KOPT-K1 (cell line): ENCODE measurements around the gene CLIC5.

ENCODE experiments used
- H3K27ac ChIP-seq: fragments of 200-600 bp; sonication (generic); 2 replicates; pipeline ENCODE4 v1.5.1; 2016; ENCODE audit warnings: antibody characterized with exemption, mild to moderate bottlenecking, low read depth, low read length; ENCODE audit not compliant: poor library complexity, severe bottlenecking
- H3K36me3 ChIP-seq: fragments of 200-600 bp; sonication (generic); 2 replicates; pipeline ENCODE4 v1.5.1; 2017; ENCODE audit warnings: antibody characterized with exemption, mild to moderate bottlenecking, low read length, moderate library complexity; ENCODE audit not compliant: insufficient read depth
- H3K9me3 ChIP-seq: fragments of 200-600 bp; sonication (generic); 2 replicates; pipeline ENCODE4 v1.5.1; 2017; ENCODE audit warnings: antibody characterized with exemption, low read length, mild to moderate bottlenecking; ENCODE audit not compliant: insufficient read depth, poor library complexity, severe bottlenecking

The CLIC5 gene

DNA sequence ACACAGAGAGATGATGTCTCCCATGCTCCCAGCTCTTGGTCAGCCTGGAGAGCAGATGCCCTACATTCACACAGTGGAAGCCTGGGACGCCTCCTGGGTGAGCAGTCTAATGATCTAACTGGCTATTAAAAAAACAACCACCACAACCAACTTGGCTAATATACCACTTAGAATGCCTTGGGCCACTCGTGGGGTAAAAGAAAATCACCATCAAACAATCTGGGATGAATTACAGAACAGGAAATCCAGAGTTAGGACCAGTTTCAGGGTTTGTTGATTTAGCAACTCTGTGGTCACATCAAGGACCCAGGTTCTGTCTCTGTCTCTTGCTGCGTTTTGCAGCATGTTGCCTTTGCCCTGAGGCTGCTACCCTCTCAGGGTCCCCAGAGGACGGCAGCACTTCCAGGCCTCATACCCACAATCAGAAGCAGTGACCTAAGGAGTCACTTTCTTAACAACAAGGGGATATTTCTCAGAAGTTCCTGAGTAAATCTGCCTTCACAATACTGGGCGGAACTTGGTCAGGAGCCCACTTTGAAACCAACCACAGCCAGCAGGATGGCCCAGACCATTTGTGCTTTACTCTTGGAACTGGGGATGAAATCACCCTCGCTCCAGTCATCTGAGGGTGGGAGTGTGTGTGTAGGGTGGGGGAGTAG lies 118.7 kb downstream of the CLIC5 start:
- no peak overlapping the region for H3K27ac ChIP-seq
- H3K9me3 ChIP-seq: no peaks in the 10 kb centered on the region

DNA sequence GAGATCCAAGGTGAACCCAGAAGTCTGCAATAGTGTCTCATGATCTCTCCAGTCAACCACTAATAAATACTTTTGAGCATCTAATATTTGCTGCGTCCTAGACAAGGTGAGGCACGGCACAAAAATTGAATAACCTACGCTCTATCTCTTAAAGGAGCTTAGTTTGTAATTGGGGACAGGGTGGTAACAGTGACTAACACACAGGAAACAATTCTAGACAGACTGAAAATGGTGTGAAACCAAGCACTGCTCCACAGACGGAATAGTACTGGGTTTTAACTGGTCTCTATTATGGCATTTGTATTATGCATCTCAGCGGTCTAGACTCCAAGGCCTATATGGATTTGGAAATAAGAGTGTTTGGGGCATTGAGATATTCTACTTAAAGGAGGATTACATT lies 120.1 kb downstream of the CLIC5 start:
- H3K27ac ChIP-seq: no peak overlapping the region
- no peaks in the 10 kb centered on the region for H3K9me3 ChIP-seq
- H3K36me3 ChIP-seq: no peaks in the 10 kb centered on the region

More for the DNA sequence above, 118.7 kb downstream of the CLIC5 start:
- no peaks in the 10 kb centered on the region for H3K36me3 ChIP-seq

DNA sequence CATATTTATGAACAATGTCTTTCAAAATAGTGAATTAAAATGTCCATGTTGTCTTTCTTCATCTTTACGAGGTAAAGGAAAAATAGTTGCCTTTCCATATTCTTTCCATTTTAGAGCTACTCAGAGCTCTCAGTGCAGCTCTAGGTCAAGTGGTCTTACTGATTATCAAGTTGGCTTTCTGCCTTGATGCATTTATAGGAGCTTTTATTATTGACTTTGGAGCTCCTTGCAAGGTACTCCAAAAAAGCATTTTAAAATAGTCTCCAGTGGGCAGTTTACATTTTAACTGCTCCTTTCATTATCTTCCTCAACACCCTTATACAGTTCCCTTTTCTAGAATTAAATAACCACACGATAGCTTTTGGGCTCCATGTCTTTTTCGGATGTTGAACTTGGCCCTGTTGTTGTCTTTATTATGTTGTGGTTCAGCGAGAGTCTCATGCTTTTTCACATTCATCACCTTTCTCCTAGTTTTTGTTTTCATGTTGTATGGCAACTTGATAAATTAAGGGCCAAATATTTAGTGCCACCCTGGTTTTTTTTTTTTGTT lies 122.9 kb downstream of the CLIC5 start:
- H3K27ac ChIP-seq: no peak overlapping the region
- H3K36me3 ChIP-seq: no peaks in the 10 kb centered on the region
- no peaks in the 10 kb centered on the region for H3K9me3 ChIP-seq

DNA sequence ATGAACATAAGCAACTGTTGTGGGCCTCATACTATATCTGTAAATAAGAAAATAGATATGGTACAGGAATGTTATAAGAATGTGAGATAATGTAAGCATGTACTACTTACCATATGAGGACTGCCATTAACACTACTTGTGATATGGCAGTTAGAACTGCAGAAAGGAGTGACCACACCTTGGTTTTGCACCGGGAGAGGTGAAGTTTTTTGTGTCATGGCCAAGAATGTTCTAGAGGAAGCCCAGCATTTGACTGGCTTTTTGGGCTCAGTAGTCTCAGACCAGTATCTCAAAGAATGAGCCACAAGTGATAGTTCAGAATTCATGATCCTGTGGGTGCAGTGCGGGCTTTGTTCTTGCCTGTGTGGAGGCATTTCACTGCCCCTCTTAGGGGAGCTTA lies 123.5 kb downstream of the CLIC5 start:
- Histone ChIP-seq H3K9me3 (no peaks in the 10 kb centered on the region), H3K36me3 (no peaks in the 10 kb centered on the region), H3K27ac (no peak overlapping the region)

DNA sequence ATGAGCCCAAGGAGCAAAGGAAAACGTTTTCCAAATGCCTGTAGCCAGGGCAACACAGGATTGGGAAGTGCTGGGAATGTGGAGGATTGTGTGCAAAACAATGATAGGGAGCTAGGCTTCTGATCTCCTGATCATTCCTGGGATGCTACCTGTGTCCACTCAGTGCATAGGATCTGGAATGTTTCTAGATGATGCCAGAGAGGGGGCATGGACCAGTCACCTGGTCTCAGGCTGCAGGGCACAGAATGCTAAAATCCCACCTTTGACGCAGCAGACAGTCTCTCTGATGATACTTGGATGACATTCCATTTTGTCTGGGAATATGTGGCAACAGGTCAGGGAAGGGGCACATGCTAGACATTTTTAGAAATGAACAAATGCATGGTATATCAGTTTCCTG lies 128.9 kb downstream of the CLIC5 start:
- no peaks in the 10 kb centered on the region for H3K9me3 ChIP-seq
- H3K36me3 ChIP-seq: no peaks in the 10 kb centered on the region
- H3K27ac ChIP-seq: no peak overlapping the region

DNA sequence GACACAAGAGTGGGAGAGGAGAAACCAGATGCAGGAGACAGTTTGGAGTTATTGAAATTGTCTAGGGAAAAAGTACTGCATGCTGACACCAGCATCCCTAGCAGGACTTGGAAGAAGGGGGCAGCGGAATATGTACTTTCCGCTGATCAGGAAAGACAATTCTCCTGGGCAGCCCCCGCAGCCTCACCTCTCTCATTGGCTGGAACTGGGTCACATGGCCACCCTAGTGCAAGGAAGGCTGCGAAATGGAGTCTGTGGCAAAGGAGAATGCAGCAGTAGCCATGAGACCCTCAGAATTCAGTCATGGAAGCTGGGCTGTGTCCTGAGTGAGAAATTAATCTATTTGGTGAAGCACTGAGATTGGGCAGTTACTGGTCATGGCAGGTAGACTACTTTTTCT lies 131.3 kb downstream of the CLIC5 start:
- Histone ChIP-seq H3K27ac (no peak overlapping the region), H3K9me3 (no peaks in the 10 kb centered on the region), H3K36me3 (no peaks in the 10 kb centered on the region)

DNA sequence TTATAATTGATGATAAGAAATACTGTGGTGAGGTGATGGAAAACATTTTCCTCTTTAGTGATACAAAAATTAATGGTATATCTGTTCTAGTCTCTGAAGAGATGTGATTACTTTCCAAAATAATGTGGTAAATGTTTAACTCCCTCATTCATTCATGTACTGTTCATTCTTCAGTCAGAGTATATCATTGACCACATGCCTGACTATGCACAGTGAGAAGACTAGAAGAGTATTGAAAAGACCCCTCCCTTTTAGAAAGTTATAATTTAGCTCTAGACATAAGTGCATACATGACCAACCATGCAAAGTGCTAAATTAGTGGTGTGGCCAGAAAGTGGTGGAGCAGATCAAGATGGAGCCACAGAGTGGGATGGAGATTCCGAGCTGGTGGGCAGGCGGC lies 133.0 kb downstream of the CLIC5 start:
- H3K36me3 ChIP-seq: no peaks in the 10 kb centered on the region
- no peak overlapping the region for H3K27ac ChIP-seq
- no peaks in the 10 kb centered on the region for H3K9me3 ChIP-seq

DNA sequence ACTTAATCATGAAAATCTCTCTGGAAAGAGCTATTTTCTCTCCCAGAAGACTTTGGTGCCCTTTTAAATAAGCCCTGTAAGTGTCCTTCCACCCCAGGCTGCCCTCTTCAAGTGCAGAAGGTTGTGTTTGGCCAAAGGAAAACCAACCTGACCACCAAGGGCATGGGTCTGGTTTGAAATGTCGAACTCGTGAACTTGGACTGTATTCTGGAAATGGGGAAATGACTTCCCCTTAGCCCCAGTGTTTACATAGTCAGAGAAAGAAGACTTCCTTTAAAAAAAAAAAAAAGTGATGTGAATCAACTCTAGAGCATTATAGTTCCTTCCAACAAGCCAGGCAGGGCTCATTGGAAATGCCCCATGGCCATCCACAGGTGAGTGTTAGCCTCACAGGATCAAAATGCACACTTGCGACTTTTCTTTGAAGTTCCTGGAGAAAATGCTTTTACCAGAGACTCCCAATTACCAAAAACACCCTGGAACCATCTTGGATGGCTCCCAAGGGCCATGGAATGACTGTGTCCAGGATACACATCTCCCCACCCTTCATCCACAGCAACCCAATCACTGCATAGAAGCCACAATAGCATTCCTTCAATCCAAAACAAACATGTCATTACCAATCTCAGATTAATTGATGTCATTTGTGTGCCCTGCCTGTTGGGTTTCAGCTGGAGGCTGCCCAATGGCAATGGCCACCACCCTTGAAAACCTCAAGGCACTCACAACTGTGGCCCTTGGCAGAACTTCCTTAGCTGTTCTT lies 133.8 kb downstream of the CLIC5 start:
- no peaks in the 10 kb centered on the region for H3K36me3 ChIP-seq
- H3K9me3 ChIP-seq: no peaks in the 10 kb centered on the region
- H3K27ac ChIP-seq: no peak overlapping the region

DNA sequence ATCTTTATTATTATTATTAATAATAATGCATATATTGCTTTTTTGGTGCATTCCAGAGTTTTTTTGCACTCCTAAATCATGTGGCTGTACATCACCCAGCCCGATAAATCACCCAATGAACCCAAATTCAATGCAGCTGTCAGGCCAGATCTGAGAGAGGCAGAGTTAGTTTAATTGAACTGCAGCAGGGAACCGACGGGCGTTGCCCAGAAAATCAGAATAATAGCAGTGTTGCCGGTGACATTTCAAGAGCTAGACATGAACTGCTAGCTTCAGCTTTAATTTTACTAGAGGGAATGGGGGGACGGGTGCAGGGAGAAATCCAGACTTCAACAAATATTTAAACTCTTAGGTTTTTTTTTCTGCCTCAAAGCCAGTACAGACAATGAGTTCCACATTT lies 135.0 kb downstream of the CLIC5 start:
- no peak overlapping the region for H3K27ac ChIP-seq
- no peaks in the 10 kb centered on the region for H3K36me3 ChIP-seq
- H3K9me3 ChIP-seq: no peaks in the 10 kb centered on the region

DNA sequence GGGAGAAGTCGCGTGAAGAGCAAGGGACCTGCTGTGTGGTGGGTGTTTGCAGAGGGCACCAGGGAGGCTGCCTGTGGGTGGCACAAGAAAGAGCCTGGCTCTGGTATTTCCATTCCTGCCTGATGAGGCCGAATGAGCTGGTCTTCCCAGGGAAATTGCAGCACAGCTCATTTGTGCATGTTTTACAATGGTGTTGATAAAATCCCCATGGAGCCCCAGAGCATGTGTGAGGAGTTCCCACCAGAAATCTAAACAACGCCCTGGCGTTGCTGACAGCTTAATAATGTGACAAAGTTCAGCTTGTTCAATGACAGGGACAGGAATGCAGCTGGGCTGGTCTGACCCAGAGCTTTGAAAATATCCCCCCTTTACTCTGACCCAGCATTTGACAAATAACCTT lies 135.5 kb downstream of the CLIC5 start:
- H3K27ac ChIP-seq: no peak overlapping the region
- no peaks in the 10 kb centered on the region for H3K36me3 ChIP-seq
- no peaks in the 10 kb centered on the region for H3K9me3 ChIP-seq

DNA sequence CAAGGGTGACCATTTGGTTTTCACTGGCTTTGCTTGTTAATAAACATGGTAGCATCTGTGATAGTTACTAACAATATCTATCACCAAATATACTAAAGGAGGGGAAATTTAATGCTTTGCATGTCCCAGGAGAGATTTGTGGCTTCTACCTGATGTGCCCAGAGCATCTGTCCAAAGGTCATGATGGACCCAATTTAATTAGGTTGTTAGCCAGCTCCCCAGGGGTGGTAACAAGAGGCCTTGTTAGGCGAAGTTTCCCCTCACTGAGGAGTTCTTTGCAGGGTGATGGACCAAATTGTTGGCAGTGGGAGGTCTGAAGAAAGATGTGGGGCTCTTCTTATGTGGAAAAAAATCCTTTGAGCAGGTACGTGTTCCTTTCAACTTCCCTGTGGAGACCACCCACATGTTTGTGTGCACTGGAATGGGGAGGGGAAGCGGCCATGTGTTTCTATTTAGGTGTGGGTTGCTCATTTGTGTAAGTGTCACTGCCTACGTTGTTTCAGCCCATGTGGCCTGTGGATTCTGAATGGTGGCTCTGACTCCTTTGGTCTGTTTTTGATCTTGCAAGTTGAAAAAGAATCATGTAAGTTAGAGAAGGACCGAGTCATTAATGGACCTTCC lies 137.6 kb downstream of the CLIC5 start:
- H3K9me3 ChIP-seq: no peaks in the 10 kb centered on the region
- no peaks in the 10 kb centered on the region for H3K36me3 ChIP-seq
- no peak overlapping the region for H3K27ac ChIP-seq

DNA sequence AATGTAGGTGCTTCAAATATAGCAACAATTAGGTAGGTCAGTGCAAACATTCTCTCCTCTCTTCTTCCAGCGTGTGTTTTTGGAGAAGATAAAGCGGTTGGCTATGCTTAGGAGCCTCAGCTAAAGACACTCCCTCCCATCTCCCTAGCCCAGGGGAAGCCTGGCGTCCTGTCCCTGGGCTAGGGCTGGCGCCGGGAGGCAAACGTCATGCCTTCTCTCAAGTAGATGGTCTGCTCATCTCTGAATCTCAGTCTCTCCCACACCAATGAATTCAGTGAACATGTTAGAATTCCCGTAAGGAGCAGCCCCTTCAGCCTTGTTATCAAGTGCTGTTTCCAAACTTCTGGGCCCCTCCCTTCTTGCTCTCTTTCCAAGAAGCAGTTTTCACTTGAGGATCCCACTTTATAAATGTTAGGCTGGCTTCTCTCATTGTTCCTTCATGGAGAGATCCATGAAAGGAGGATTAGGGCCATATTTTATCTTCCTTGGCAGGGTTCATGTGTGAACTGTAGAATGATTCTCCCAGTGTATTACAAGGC lies 142.8 kb downstream of the CLIC5 start:
- Histone ChIP-seq H3K36me3 (no peaks in the 10 kb centered on the region), H3K27ac (no peak overlapping the region), H3K9me3 (no peaks in the 10 kb centered on the region)

DNA sequence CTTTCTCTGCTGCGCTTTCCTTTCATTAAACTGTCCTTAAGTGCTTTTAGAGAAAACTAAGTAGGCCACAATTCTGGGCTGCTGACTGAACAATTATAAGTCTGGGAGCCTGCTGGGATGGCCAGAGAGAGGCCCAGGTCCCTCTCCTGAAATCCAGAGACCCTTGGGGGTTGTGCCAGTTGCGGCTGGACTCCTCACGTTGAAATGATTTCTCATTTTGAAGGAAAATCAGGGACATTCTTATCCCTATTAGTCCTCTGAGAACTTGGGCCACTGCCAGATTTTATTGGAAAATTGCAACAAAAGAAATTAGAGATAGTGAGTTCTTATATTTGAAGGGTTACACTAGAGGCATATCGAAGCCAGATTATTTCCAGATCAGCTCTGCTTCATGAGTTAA lies 145.1 kb downstream of the CLIC5 start:
- Histone ChIP-seq H3K9me3 (no peaks in the 10 kb centered on the region), H3K36me3 (no peaks in the 10 kb centered on the region), H3K27ac (no peak overlapping the region)

DNA sequence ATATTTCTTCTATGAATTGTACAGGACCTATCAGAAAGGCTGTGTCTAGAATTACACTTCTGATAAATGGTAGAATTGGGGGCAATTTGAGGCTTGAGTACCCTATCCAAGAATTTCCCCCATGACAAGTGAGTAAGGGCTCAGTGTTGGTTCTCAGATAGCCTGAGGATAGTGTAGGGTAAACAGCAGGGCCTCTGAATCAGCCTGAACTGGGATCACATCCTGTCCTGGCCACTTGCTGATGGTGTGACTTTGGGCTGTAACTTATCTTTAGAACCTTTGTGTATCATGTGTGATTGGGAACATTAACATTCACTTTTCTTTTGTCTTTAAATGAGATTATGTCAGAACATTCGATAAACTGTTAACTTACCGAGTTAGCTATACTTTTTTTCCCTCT lies 151.0 kb downstream of the CLIC5 start:
- no peaks in the 10 kb centered on the region for H3K9me3 ChIP-seq
- no peaks in the 10 kb centered on the region for H3K36me3 ChIP-seq
- H3K27ac ChIP-seq: no peak overlapping the region

DNA sequence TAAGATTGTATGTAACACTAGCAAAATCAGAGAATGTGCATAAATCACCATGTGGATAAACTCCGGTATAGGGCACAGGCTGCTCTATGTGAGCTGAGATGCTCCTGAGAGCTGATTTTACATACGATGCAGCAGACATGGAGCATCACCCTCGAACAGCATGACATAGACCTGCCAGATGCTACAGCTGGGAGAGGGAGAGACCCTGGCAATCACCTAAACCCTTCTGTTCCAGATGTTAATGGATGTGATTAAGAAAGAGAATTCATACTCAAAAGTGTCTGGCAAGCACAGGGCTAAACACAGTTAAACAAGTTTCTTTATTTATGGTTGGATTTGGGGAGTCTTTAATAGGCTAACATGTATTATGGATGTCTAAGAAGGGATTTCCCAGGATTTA lies 157.0 kb downstream of the CLIC5 start:
- Histone ChIP-seq H3K27ac (no peak overlapping the region), H3K9me3 (no peaks in the 10 kb centered on the region), H3K36me3 (no peaks in the 10 kb centered on the region)
